SK-N-SH treated with all-trans-retinoic acid at 6 μM for 48 hours (cell line): ENCODE data around the gene PTPRD.

Experiments
- CSDC2 ChIP-seq: fragments of 250-450 bp; sonication (Bioruptor Pico); IDR thresholded peaks from 2 replicates; pipeline ENCODE4 v1.5.0; 2020; ENCODE audit warnings: mild to moderate bottlenecking, moderate library complexity
- TCF4 ChIP-seq: fragments of 250-450 bp; sonication (Bioruptor Pico); IDR thresholded peaks from 2 replicates; pipeline ENCODE4 v1.8.0; 2021; ENCODE audit warnings: mild to moderate bottlenecking, moderate library complexity, borderline replicate concordance
- ZFP3 ChIP-seq: fragments of 250-450 bp; sonication (Bioruptor Pico); IDR thresholded peaks from 2 replicates; pipeline ENCODE4 v1.5.0; 2020; ENCODE audit warnings: mild to moderate bottlenecking, moderate library complexity
- ZFP30 ChIP-seq: fragments of 450-650 bp; formaldehyde crosslinking; IDR thresholded peaks from 2 replicates; pipeline ENCODE4 v1.5.0; 2022; ENCODE audit warnings: mild to moderate bottlenecking, moderate library complexity
- TF ChIP-seq, protein P1 (sequence below): fragments of 250-450 bp; sonication (Bioruptor Pico); IDR thresholded peaks from 2 replicates; pipeline ENCODE4 v1.5.1; 2020; ENCODE audit warnings: low read depth, mild to moderate bottlenecking, moderate library complexity
- TF ChIP-seq, protein P2 (sequence below): fragments of 250-450 bp; sonication (Bioruptor Pico); IDR thresholded peaks from 2 replicates; pipeline ENCODE4 v1.8.0; 2020; ENCODE audit warnings: mild to moderate bottlenecking, moderate library complexity, borderline replicate concordance

DNA sequence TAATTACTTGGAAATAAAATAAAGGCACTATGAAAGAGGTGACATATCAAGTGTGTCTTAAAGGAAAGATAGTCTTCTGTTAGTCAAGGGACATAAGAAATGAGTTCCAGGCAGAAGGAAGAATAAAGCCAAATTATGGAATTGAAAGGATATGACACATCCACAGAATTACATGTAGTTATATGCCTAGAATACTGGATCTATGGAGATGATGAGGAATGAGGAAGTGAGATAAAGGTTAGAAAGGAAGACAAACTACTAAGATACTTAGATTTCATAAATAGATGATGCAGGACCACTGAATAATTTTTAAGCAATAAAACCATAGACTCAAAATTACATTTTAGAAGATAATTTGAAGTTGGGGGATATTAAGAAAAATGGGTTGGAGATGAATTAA is 609.8 kb downstream of the PTPRD start:
- no peak for TF ChIP-seq TCF4
- no peak for TF ChIP-seq ZFP3 (CRISPR knock-in tag)
- TF ChIP-seq CSDC2 (CRISPR knock-in tag): no peak
- TF ChIP-seq ZFP30: no peak
- TF ChIP-seq, protein P1, sequence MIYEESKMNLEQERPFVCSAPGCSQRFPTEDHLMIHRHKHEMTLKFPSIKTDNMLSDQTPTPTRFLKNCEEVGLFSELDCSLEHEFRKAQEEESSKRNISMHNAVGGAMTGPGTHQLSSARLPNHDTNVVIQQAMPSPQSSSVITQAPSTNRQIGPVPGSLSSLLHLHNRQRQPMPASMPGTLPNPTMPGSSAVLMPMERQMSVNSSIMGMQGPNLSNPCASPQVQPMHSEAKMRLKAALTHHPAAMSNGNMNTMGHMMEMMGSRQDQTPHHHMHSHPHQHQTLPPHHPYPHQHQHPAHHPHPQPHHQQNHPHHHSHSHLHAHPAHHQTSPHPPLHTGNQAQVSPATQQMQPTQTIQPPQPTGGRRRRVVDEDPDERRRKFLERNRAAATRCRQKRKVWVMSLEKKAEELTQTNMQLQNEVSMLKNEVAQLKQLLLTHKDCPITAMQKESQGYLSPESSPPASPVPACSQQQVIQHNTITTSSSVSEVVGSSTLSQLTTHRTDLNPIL (CRISPR knock-in tag): no peak
- TF ChIP-seq, protein P2, sequence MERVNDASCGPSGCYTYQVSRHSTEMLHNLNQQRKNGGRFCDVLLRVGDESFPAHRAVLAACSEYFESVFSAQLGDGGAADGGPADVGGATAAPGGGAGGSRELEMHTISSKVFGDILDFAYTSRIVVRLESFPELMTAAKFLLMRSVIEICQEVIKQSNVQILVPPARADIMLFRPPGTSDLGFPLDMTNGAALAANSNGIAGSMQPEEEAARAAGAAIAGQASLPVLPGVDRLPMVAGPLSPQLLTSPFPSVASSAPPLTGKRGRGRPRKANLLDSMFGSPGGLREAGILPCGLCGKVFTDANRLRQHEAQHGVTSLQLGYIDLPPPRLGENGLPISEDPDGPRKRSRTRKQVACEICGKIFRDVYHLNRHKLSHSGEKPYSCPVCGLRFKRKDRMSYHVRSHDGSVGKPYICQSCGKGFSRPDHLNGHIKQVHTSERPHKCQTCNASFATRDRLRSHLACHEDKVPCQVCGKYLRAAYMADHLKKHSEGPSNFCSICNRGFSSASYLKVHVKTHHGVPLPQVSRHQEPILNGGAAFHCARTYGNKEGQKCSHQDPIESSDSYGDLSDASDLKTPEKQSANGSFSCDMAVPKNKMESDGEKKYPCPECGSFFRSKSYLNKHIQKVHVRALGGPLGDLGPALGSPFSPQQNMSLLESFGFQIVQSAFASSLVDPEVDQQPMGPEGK: no peak
